RWPE2 (cell line): ENCODE results near the gene TAX1BP3.

Source experiments
- ATAC-seq: fragments of 200-7000 bp; cut with Tn5 transposase; 3 replicates; pipeline ENCODE4 v1.9.1; 2021; ENCODE audit warnings: low read depth
- DNase-seq: peaks from one replicate; pipeline ENCODE4 v3.0.0-alpha.2; 2020; ENCODE audit warnings: low spot score
- H3K27ac ChIP-seq: fragments of 450-650 bp; 2 replicates; pipeline ENCODE4 v1.5.1; 2017; ENCODE audit warnings: mild to moderate bottlenecking; ENCODE audit not compliant: poor library complexity, severe bottlenecking
- H3K27me3 ChIP-seq: fragments of 250-450 bp; sonication (Bioruptor Pico); 2 replicates; pipeline ENCODE4 v1.5.1; 2021; ENCODE audit warnings: mild to moderate bottlenecking, moderate library complexity; ENCODE audit not compliant: insufficient read depth, poor library complexity, severe bottlenecking
- H3K36me3 ChIP-seq: fragments of 250-450 bp; sonication (Bioruptor Pico); 2 replicates; pipeline ENCODE4 v1.5.1; 2020; ENCODE audit warnings: low read depth, mild to moderate bottlenecking, moderate library complexity
- H3K4me1 ChIP-seq: fragments of 250-450 bp; sonication (Bioruptor Pico); 2 replicates; pipeline ENCODE4 v1.5.1; 2021; ENCODE audit warnings: mild to moderate bottlenecking, moderate library complexity; ENCODE audit not compliant: insufficient read depth, poor library complexity, severe bottlenecking
- H3K4me3 ChIP-seq: fragments of 250-450 bp; sonication (Bioruptor Pico); 2 replicates; pipeline ENCODE4 v1.5.1; 2021; ENCODE audit warnings: mild to moderate bottlenecking, moderate library complexity; ENCODE audit not compliant: severe bottlenecking
- H3K9me3 ChIP-seq: fragments of 250-450 bp; sonication (Bioruptor Pico); 2 replicates; pipeline ENCODE4 v1.5.1; 2021; ENCODE audit warnings: mild to moderate bottlenecking, moderate library complexity; ENCODE audit not compliant: severe bottlenecking
- TF ChIP-seq, protein P1 (sequence below): fragments of 450-650 bp; IDR thresholded peaks from one replicate; pipeline ENCODE4 v1.5.1; 2017; ENCODE audit warnings: mild to moderate bottlenecking, moderate library complexity; ENCODE audit not compliant: poor library complexity, severe bottlenecking

Gene TAX1BP3

DNA sequence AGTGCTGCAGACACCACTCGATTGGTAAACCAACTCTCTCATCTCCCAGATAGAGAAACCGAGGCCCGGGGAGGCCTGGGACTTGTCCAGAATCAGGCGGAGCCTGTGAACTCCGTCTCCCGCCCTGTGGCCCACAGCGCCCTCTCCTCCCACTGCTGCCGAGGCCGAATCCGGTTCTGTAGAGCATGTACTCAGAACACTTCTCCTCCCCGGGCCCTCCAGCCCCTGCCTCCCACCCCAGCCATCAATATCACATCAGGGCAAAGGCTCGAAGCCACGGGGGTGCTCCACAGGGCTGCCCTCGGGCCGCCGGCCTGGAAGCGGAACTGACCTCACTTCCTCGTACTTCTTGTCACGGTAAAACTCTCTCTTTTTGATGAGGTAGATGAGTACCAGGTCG is 13.2 kb upstream of the TAX1BP3 start:
- no peak for ATAC-seq
- no peaks in the 10 kb centered on the region for H3K4me1 ChIP-seq
- no peaks in the 10 kb centered on the region for H3K36me3 ChIP-seq
- no peaks in the 10 kb centered on the region for H3K27me3 ChIP-seq
- no peak overlapping the region for H3K4me3 ChIP-seq
- TF ChIP-seq, protein P1, sequence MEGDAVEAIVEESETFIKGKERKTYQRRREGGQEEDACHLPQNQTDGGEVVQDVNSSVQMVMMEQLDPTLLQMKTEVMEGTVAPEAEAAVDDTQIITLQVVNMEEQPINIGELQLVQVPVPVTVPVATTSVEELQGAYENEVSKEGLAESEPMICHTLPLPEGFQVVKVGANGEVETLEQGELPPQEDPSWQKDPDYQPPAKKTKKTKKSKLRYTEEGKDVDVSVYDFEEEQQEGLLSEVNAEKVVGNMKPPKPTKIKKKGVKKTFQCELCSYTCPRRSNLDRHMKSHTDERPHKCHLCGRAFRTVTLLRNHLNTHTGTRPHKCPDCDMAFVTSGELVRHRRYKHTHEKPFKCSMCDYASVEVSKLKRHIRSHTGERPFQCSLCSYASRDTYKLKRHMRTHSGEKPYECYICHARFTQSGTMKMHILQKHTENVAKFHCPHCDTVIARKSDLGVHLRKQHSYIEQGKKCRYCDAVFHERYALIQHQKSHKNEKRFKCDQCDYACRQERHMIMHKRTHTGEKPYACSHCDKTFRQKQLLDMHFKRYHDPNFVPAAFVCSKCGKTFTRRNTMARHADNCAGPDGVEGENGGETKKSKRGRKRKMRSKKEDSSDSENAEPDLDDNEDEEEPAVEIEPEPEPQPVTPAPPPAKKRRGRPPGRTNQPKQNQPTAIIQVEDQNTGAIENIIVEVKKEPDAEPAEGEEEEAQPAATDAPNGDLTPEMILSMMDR = no peak
- no peaks in the 10 kb centered on the region for H3K9me3 ChIP-seq
- no peak for DNase-seq
- H3K27ac ChIP-seq = no peak overlapping the region

DNA sequence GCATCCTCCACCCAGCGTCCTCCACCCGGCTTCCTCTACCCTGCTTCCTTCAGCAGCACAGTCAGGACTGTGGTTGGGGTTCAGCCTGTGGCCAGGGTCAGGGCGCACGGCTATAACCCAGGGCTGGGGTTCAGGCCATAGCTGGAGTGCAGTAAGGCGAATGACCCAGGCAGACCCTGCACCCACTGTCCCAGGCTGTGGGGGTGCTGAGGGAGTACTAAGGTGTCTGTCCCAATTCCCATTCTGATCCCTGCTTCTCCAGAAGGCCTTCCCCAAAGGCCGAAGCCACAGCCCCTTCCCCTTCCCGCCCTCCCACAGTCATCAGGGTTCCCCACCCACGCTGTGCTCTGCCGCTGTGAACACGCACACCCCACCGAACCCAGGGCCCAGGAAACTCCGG is 12.7 kb upstream of the TAX1BP3 start:
- Histone ChIP-seq H3K27me3 (no peaks in the 10 kb centered on the region), H3K4me1 (no peaks in the 10 kb centered on the region), H3K9me3 (no peaks in the 10 kb centered on the region), H3K27ac (no peak overlapping the region), H3K4me3 (no peak overlapping the region), H3K36me3 (no peaks in the 10 kb centered on the region)
- TF ChIP-seq, protein P1 = no peak
- ATAC-seq = no peak
- no peak for DNase-seq

DNA sequence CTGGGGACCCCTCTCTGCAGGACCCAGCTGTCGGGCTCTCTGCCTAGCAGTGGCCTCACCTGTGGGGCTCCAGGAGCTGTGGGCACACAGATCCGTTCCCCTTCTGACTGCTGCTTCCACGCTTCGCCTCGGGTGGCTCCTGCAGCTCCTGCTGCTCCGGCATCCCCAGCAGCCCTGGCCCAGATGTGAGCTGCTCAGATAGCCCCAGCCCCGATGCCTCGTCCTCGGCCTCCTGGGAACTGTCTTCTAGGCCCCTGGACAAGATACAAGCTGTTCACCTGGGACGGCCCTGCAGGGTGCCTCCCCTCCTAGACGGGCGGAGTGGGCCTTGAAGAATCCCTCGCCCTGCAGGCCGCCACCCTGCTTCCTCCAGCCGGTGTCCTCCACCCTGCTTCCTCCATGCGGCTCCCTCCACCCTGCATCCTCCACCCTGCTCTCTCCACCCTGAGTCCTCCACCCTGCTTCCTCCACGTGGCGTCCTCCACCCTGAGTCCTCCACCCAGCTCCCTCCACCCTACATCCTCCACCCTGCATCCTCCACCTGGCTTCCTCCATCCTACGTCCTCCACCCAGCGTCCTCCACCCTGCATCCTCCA is 11.3 kb upstream of the TAX1BP3 start:
- no peak overlapping the region for H3K4me3 ChIP-seq
- TF ChIP-seq, protein P1 = no peak
- peak; percentile 29; the same call in 2 of the 3 replicates for ATAC-seq
- H3K4me1 ChIP-seq = no peaks in the 10 kb centered on the region
- H3K9me3 ChIP-seq = no peaks in the 10 kb centered on the region
- no peaks in the 10 kb centered on the region for H3K36me3 ChIP-seq
- H3K27me3 ChIP-seq = no peaks in the 10 kb centered on the region
- no peak overlapping the region for H3K27ac ChIP-seq
- DNase-seq = no peak

DNA sequence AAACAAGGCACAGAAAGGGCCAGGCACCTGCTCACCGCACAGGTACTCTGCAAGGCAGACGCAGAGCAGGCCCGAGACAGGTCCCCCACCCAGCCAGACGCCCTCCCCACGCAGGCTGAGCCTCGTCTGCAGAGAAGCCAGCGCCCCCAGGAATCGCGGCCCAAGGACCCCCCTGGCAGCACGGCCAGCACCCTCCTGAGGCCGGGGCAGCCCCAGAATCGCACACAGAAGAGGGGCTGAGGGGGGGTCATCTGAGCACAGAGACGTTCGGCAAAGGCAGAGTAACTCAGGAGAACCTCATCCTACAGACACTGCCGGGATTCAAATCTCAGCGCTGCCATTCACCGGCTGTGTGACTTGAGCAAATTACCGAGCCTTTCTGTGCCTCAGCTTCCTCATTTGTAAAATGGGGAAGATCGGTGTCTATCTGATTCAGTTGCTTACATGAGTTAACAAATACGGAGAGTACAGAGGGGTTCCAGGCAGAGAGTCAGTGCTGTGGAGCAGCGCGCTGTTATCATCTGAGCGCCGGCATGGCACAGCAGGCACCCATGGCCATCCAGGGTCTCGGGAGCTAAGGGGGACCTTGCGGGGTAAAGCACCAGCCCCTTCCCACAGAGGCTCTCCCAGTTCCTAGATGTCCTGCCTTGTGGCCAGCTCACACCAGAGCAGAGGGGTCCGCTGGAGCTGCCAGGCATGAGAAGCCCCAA is 10.6 kb upstream of the TAX1BP3 start:
- DNase-seq (no peak), ATAC-seq (no peak)
- H3K4me3 ChIP-seq = no peak overlapping the region
- no peaks in the 10 kb centered on the region for H3K36me3 ChIP-seq
- H3K4me1 ChIP-seq = no peaks in the 10 kb centered on the region
- TF ChIP-seq, protein P1 = no peak
- H3K27me3 ChIP-seq = no peaks in the 10 kb centered on the region
- no peaks in the 10 kb centered on the region for H3K9me3 ChIP-seq
- no peak overlapping the region for H3K27ac ChIP-seq
